KOPT-K1 (cell line): ENCODE results near the gene DHX9.
"Not testable (repeated sequence)": the region's sequence is repeated elsewhere in the genome, so short reads cannot be mapped to it uniquely, and the experiment has no call there.

ENCODE experiments used
- H3K27ac ChIP-seq: fragments of 200-600 bp; sonication (generic); 2 replicates; pipeline ENCODE4 v1.5.1; 2016; ENCODE audit warnings: antibody characterized with exemption, mild to moderate bottlenecking, low read depth, low read length; ENCODE audit not compliant: poor library complexity, severe bottlenecking
- H3K36me3 ChIP-seq: fragments of 200-600 bp; sonication (generic); 2 replicates; pipeline ENCODE4 v1.5.1; 2017; ENCODE audit warnings: antibody characterized with exemption, mild to moderate bottlenecking, low read length, moderate library complexity; ENCODE audit not compliant: insufficient read depth
- H3K9me3 ChIP-seq: fragments of 200-600 bp; sonication (generic); 2 replicates; pipeline ENCODE4 v1.5.1; 2017; ENCODE audit warnings: antibody characterized with exemption, low read length, mild to moderate bottlenecking; ENCODE audit not compliant: insufficient read depth, poor library complexity, severe bottlenecking

Gene DHX9

DNA sequence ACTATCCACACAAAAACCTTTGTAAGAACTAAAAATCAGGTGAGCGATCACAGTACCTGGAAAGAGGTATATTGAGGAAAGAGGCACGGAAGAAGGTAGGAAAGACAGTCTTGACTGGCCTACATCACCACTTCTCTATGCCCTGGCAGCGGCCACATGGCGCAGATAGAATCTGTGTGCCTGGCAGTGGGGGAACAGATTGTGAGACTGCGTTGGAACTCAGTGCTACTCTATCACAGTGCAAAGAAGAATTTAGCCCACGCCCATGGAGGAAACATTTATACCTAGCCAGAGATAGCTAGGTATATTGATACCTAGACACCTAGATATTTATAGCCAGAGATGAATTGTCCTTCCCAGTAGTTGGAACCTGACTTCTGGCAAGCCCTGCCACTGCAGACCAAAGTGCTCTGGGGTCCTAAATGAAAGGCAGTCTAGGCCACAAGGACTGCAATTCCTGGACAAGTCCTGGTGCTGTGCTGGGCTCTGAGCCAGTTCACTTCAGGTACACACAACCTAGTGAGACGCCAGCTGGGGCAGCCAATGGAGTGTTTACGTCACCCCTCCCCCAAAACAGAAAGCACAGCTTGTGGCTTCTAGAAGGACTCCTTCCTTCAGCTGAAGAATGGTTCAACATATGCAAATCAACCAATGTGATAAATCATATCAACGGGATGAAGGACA is 51.9 kb downstream of the DHX9 start:
- Histone ChIP-seq H3K36me3 (peaks cover 52% of the 10 kb centered on the region), H3K9me3 (no peaks in the 10 kb centered on the region), H3K27ac (no peak overlapping the region)

DNA sequence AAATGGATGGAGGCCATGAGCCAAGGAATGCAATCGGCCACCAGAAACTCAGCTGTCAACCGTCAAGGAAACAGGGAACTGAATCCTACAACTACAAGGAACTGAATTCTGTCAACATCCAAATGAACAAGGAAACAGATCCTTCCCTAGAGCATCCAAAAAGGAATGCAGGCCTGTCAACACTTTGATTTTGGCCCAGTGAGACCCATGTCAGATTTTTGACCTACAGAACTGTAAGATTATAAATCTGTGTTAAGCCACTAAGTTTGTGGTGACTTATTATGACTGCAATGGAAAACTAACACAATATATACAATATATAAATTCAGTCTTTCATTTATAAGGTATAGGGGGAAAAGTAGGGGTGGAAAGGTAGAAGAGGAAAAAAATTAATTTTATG is 58.5 kb downstream of the DHX9 start:
- Histone ChIP-seq H3K27ac (no peak overlapping the region), H3K9me3 (no peaks in the 10 kb centered on the region), H3K36me3 (no peaks in the 10 kb centered on the region)

DNA sequence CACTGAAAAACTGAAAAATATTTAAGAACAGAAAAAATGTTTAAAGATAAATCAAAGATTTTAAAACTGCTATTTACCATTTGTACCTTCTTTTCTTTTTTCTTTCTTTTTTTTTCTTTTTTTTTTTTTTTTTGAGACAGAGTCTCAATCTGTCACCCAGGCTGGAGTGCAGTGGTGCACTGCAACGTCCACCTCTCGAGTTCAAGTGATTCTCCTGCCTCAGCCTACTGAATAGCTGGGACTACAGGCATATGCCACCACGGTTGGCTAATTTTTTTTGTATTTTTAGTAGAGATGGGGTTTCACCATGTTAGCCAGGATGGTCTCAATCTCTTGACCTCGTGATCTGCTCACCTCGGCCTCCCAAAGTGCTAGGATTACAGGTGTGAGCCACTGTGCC is 62.8 kb downstream of the DHX9 start:
- not testable (repeated sequence) for H3K9me3 ChIP-seq, H3K36me3 ChIP-seq, H3K27ac ChIP-seq

DNA sequence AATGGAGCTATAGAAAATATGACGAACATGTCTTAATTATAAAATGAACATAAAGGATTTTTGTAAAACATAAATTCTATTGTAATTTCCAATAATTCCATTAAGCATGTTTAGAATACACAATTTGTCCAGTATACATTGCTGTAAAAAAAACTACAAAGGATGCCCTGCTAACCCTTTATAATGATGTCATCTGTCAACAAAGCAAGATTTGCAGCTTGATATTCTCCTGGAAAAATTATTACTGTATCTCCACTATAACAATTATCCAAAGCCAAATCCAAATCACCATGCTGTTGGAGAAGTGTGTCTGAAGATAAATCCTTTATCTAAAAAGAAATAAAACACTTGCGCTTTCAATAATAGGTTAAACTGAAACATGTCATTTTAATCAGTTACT is 66.2 kb downstream of the DHX9 start:
- H3K9me3 ChIP-seq = no peaks in the 10 kb centered on the region

DNA sequence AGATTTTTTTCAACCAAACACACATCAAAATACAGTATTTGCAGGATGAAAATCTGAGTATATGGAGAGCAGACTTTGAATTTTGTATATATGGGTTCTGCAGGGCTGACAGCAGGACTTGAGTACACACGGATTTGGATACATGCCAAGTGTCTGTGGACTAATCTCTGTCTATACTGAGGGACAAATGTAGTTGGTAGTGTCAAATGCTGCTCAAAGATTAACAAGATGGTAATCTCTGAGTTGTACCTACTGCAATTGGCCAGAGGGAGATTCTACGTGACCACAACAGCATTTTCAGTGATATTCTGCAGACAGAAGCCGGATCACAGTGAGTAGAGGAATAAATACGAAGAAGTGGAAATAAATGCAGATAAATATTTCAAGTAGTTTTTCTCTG is 70.4 kb downstream of the DHX9 start:
- H3K9me3 ChIP-seq = peaks cover 6% of the 10 kb centered on the region
- no peaks in the 10 kb centered on the region for H3K36me3 ChIP-seq
- no peak overlapping the region for H3K27ac ChIP-seq

More for the DNA sequence above, 66.2 kb downstream of the DHX9 start:
- Histone ChIP-seq H3K36me3 (no peaks in the 10 kb centered on the region), H3K27ac (no peak overlapping the region)

DNA sequence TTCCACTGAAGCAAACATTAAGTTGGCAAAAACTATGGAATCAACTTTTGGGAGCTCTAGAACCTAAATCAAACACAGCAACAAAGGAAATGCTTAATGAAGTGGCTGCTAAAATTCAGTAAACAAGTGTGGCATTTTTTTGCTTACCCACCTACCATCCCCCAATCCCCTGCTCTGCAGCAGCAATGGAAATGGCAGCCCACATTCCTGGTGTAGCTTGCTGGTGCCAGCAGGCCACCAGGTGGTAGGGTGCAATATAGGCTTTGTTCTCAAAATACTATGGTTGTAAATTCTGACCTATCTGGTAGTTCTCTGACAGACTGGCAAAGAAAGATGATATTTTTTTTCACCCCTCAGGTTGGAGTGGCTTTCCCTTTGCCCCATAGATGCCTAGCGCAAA is 71.0 kb downstream of the DHX9 start:
- Histone ChIP-seq H3K36me3 (no peaks in the 10 kb centered on the region), H3K9me3 (peaks cover 6% of the 10 kb centered on the region), H3K27ac (no peak overlapping the region)

DNA sequence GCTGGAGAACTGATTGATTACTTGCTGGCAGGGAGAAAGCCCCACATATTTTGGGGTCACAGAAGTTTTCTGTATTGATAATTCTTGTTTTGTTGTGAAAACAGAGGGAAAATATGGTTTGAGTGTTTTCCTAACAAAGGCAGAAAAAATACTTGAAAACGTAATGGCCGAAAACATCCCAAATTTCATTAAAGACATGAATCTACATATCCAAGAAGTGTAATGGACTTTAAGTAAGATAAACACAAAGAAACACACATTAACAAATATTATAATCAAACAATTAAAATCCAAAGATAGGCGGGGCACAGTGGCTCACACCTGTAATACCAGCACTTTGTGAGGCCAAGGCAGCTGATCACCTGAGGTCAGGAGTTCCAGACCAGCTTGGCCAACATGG is 74.3 kb downstream of the DHX9 start:
- H3K9me3 ChIP-seq = peaks cover 6% of the 10 kb centered on the region
- no peak overlapping the region for H3K27ac ChIP-seq
- H3K36me3 ChIP-seq = no peaks in the 10 kb centered on the region

DNA sequence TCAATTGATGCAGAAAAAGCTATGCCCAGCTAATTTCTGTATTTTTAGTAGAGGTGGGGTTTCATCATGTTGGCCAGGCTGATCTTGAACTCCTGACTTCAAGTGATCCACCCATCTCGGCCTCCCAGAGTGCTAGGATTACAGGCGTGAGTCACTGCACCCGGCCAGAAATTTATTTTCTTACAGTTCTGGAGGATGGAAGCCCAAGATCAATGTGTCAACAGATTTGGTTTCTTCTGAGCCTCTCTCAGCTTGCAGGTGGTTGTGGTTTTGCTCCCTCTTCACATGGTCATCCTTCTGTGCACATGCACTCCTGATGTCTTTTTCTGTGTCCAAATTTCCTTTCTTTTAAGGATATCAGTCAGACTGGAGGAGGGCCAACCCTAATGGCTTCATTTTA is 78.2 kb downstream of the DHX9 start:
- peaks cover 6% of the 10 kb centered on the region for H3K9me3 ChIP-seq
- H3K36me3 ChIP-seq = no peaks in the 10 kb centered on the region
- no peak overlapping the region for H3K27ac ChIP-seq

DNA sequence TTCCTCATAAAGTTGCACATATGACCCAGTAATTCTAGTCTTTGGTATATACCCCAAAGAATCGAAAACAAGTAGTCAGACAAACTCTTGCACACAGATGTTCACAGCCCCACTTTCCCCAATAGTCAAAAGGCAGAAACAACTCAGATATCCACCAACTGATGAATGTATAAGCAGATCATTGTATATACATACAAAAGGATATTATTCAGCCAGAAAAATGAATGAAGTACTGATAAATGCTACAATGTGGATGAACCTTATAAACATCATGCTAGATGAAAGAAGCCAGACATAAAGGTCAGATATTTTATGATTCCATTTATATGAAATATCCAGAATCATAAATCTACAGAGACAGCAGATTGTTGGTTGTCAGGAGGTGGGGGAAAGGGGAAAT is 86.5 kb downstream of the DHX9 start:
- Histone ChIP-seq H3K9me3 (no peaks in the 10 kb centered on the region), H3K36me3 (no peaks in the 10 kb centered on the region), H3K27ac (no peak overlapping the region)

DNA sequence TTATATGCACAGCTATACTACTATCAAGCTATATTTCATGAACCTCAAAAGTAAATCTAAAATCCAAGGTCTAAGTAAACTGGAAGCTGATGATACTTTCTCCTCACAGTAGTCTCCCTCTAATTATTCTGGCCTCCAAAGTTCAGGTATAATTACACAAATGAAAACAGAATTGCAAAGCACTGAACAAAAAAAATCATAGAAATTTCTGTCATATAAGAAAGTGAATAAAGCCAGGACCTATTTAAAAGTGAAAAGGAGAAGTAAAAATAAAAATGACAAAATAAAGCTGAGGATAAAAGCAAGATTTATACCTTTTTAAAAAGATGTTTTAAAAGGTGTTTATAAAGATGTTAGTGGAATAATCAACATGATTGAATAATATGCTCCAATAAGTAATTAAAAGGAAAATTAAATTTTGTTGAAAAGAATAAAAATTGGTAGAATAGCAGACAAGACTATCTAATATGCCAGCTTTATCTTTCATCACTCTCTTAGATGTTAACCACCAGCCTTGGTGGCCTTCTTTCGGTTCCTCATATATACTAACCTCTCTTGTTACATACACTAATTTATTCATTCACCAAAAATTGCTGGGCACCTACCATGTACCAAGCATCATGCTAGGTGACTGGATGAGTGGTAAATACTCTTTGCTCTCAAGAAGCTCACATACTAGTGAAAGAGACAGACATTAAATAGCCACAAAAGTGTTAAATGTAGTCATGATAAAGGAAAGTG is 88.7 kb downstream of the DHX9 start:
- Histone ChIP-seq H3K36me3 (no peaks in the 10 kb centered on the region), H3K9me3 (no peaks in the 10 kb centered on the region), H3K27ac (no peak overlapping the region)

DNA sequence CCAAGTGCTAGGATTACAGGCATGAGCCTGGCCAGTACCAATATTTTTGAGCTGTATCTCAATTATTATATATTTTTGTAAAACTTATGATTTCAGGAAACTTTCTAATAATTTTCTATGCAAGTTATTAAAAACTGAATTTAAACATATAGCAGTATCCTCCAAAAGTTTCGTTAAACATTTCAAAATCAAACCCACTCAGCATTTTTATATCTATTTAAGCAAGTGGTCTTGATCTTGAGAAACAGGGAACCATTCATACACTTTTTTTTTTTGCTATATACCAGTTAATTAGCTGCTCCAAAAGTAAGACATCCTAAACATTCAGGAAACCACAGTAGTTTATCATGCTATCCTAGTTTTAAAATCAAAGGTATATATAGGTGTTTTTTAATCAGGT is 91.8 kb downstream of the DHX9 start:
- H3K27ac ChIP-seq = no peak overlapping the region
- H3K36me3 ChIP-seq = no peaks in the 10 kb centered on the region
- H3K9me3 ChIP-seq = peaks cover 7% of the 10 kb centered on the region

DNA sequence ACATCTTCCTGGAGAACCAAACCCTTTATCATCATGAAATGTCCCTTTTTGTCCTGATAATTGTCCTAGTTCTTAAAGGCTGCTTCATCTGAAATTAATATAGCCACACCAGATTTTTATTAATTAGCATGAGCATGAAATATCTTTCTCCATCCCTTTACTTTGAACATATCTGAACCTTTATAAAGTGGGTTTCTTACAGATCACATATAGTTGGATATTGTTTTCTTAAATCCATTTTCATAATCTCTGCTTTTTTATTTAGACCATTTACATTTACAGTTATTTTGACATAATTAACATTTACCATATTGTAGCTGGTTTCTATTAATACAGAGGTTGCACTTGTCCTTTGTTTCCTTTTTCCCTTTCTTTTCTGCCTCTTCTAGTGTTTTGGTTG is 96.6 kb downstream of the DHX9 start:
- Histone ChIP-seq H3K27ac (no peak overlapping the region), H3K9me3 (peaks cover 7% of the 10 kb centered on the region), H3K36me3 (no peaks in the 10 kb centered on the region)
